Ishikawa (cell line): ENCODE data around the gene NWD2.

Experiments
- CEBPB ChIP-seq: IDR thresholded peaks from 2 replicates; pipeline ENCODE4 v1.6.1; 2012
- CREB1 ChIP-seq: IDR thresholded peaks from 2 replicates; pipeline ENCODE4 v1.6.1; 2012; ENCODE audit warnings: low read depth
- EGR1 ChIP-seq: IDR thresholded peaks from 2 replicates; pipeline ENCODE4 v1.6.1; 2012
- EP300 ChIP-seq: IDR thresholded peaks from 2 replicates; pipeline ENCODE4 v1.6.1; 2012; ENCODE audit warnings: borderline replicate concordance
- FOXM1 ChIP-seq: IDR thresholded peaks from 2 replicates; pipeline ENCODE4 v1.6.1; 2012; ENCODE audit warnings: low read depth, borderline replicate concordance
- NFIC ChIP-seq: IDR thresholded peaks from 2 replicates; pipeline ENCODE4 v1.6.1; 2012
- REST ChIP-seq: IDR thresholded peaks from 2 replicates; pipeline ENCODE4 v1.6.1; 2012; ENCODE audit warnings: low read depth, mild to moderate bottlenecking
- TAF1 ChIP-seq: IDR thresholded peaks from 2 replicates; pipeline ENCODE4 v1.6.1; 2012; ENCODE audit warnings: low read depth, mild to moderate bottlenecking
- USF1 ChIP-seq: IDR thresholded peaks from 2 replicates; pipeline ENCODE4 v1.6.1; 2012
- YY1 ChIP-seq: IDR thresholded peaks from 2 replicates; pipeline ENCODE4 v1.6.1; 2012; ENCODE audit warnings: low read depth

GRCh38 chr4:37393889-37394288 is 149.3 kb downstream of the NWD2 start:
- TF ChIP-seq TAF1 = no peak
- no peak for TF ChIP-seq REST
- TF ChIP-seq EP300 = no peak
- TF ChIP-seq EGR1 = no peak
- no peak for TF ChIP-seq FOXM1
- no peak for TF ChIP-seq NFIC
- TF ChIP-seq CEBPB = no peak
- no peak for TF ChIP-seq CREB1
- TF ChIP-seq YY1 = no peak
- no peak for TF ChIP-seq USF1
